ENCODE results near the gene SYNM. TPM values are rescaled to one million over a fixed set of nuclear protein-coding genes. Genes with fewer than 3 reads are reported as not detected.

Gene SYNM
- total RNA-seq, 1 experiment from 2014 or later, result 2.6 TPM

- intact Hi-C loops (cut with micrococcal nuclease; ENCODE audit: unreplicated experiment), result no loop called here
- no peak for DNase-seq (ENCODE audit: low spot score)
These were observed 38.4 kb downstream of the SYNM start for GRCh38 chr15:99143242-99143641.

GRCh38 chr15:99143655-99144610 lies 39.1 kb downstream of the SYNM start:
- Histone ChIP-seq H3K27me3 (replicated peaks; ENCODE audit: insufficient read depth, low read depth, low read length, poor library complexity) (no peaks in the 10 kb centered on the region), H3K36me3 (ENCODE audit: insufficient read depth, low read length, poor library complexity, severe bottlenecking) (no peaks in the 10 kb centered on the region), H3K4me1 (ENCODE audit: insufficient read depth, low read length, poor library complexity, severe bottlenecking) (peaks cover 6% of the 10 kb centered on the region), H3K4me3 (ENCODE audit: low read depth, low read length, poor library complexity, severe bottlenecking) (no peak overlapping the region), H3K9me3 (ENCODE audit: low read depth, low read length, poor library complexity, severe bottlenecking) (no peaks in the 10 kb centered on the region), H3K27ac (ENCODE audit: low read depth, low read length, poor library complexity, severe bottlenecking) (no peak overlapping the region)
- TF ChIP-seq CTCF (conservative IDR thresholded peaks at IDR 0.05; ENCODE audit: low read depth, low read length), result no peak
- no peak for TF ChIP-seq EZH2 (IDR thresholded peaks at IDR 0.05; ENCODE audit: borderline replicate concordance, low read depth, low read length, poor library complexity, severe bottlenecking)
- POLR2A ChIA-PET (ENCODE audit: low non-redundant PET), result no interaction called here
- no peak for DNase-seq (ENCODE audit: low spot score)
- BruUV-seq (replicated peaks), result no TSS peak
- CTCF ChIA-PET, result interaction anchor here (0.7 kb wide), 1 partner anchor 44 kb away, joined by 3 read pairs; no protein-coding TSS in a partner anchor
- intact Hi-C loops (cut with micrococcal nuclease; ENCODE audit: unreplicated experiment), result no loop called here

More at GRCh38 chr15:99143242-99143641, 38.4 kb downstream of the SYNM start:
- Histone ChIP-seq H3K27me3 (replicated peaks; ENCODE audit: insufficient read depth, low read depth, low read length, poor library complexity) (no peaks in the 10 kb centered on the region), H3K27ac (ENCODE audit: low read depth, low read length, poor library complexity, severe bottlenecking) (no peak overlapping the region), H3K36me3 (ENCODE audit: insufficient read depth, low read length, poor library complexity, severe bottlenecking) (no peaks in the 10 kb centered on the region), H3K4me3 (ENCODE audit: low read depth, low read length, poor library complexity, severe bottlenecking) (no peak overlapping the region), H3K4me1 (ENCODE audit: insufficient read depth, low read length, poor library complexity, severe bottlenecking) (peaks cover 6% of the 10 kb centered on the region), H3K9me3 (ENCODE audit: low read depth, low read length, poor library complexity, severe bottlenecking) (no peaks in the 10 kb centered on the region)
- POLR2A ChIA-PET (ENCODE audit: low non-redundant PET), result no interaction called here
- no peak for TF ChIP-seq CTCF (conservative IDR thresholded peaks at IDR 0.05; ENCODE audit: low read depth, low read length)
- TF ChIP-seq EZH2 (IDR thresholded peaks at IDR 0.05; ENCODE audit: borderline replicate concordance, low read depth, low read length, poor library complexity, severe bottlenecking), result no peak
- CTCF ChIA-PET, result interaction anchor here (0.7 kb wide), 1 partner anchor 43 kb away, joined by 3 read pairs; no protein-coding TSS in a partner anchor
- BruUV-seq (replicated peaks), result no TSS peak

GRCh38 chr15:99145005-99145404 lies 40.1 kb downstream of the SYNM start:
- TF ChIP-seq CTCF (conservative IDR thresholded peaks at IDR 0.05; ENCODE audit: low read depth, low read length) (no peak), EZH2 (IDR thresholded peaks at IDR 0.05; ENCODE audit: borderline replicate concordance, low read depth, low read length, poor library complexity, severe bottlenecking) (no peak)
- H3K27me3 ChIP-seq (replicated peaks; ENCODE audit: insufficient read depth, low read depth, low read length, poor library complexity), result no peaks in the 10 kb centered on the region
- H3K27ac ChIP-seq (ENCODE audit: low read depth, low read length, poor library complexity, severe bottlenecking), result no peak overlapping the region
- no TSS peak for BruUV-seq (replicated peaks)
- DNase-seq (ENCODE audit: low spot score), result no peak
- H3K36me3 ChIP-seq (ENCODE audit: insufficient read depth, low read length, poor library complexity, severe bottlenecking), result no peaks in the 10 kb centered on the region
- ChIA-PET POLR2A (ENCODE audit: low non-redundant PET) (no interaction called here), CTCF (no interaction called here)
- H3K4me3 ChIP-seq (ENCODE audit: low read depth, low read length, poor library complexity, severe bottlenecking), result no peak overlapping the region
- peaks cover 6% of the 10 kb centered on the region for H3K4me1 ChIP-seq (ENCODE audit: insufficient read depth, low read length, poor library complexity, severe bottlenecking)
- intact Hi-C loops (cut with micrococcal nuclease; ENCODE audit: unreplicated experiment), result no loop called here
- no peaks in the 10 kb centered on the region for H3K9me3 ChIP-seq (ENCODE audit: low read depth, low read length, poor library complexity, severe bottlenecking)

Data from A673 (cell line).